ENCODE measurements around the gene ALKAL2. TPM values are rescaled to one million over a fixed set of nuclear protein-coding genes. Genes with fewer than 3 reads are reported as not detected.

Gene ALKAL2
- total RNA-seq, 1 donor from 2014 or later = 1.5 TPM

GRCh38 chr2:238431-238830 is 49.5 kb downstream of the ALKAL2 start:
- FAIRE-seq (no peak), DNase-seq (ENCODE audit: low read depth) (no peak)
- Histone ChIP-seq H3K9ac (ENCODE audit: low read length) (no peak overlapping the region), H3K9me3 (ENCODE audit: insufficient read depth, low read depth, low read length) (no peaks in the 10 kb centered on the region), H4K20me1 (ENCODE audit: insufficient read depth, low read length) (no peaks in the 10 kb centered on the region), H3K36me3 (ENCODE audit: insufficient read depth, low read length) (no peaks in the 10 kb centered on the region), H3K27me3 (ENCODE audit: insufficient read depth, low read length) (no peaks in the 10 kb centered on the region), H3K4me3 (ENCODE audit: insufficient read depth, low read depth, low read length) (no peak overlapping the region), H3K4me2 (ENCODE audit: low read length) (no peak overlapping the region), H3K4me1 (ENCODE audit: insufficient read depth, low read length) (no peaks in the 10 kb centered on the region), H3K79me2 (ENCODE audit: insufficient read depth, low read length) (no peaks in the 10 kb centered on the region), H3K27ac (ENCODE audit: low read depth, low read length) (no peak overlapping the region), H2AFZ (ENCODE audit: low read depth, low read length) (no peak overlapping the region)
- H3K9me3 Mint-ChIP-seq (ENCODE audit: unreplicated experiment) = peaks cover 3% of the 10 kb centered on the region
- peaks cover 11% of the 10 kb centered on the region for H3K4me1 Mint-ChIP-seq (ENCODE audit: low read depth, unreplicated experiment)
- peaks cover 3% of the 10 kb centered on the region for H3K36me3 Mint-ChIP-seq (ENCODE audit: low read depth, unreplicated experiment)
- no peak overlapping the region for H3K4me3 Mint-ChIP-seq (ENCODE audit: unreplicated experiment)
- peak overlapping the region; percentile 60 for H3K27ac Mint-ChIP-seq (ENCODE audit: unreplicated experiment)
- TF ChIP-seq CTCF (IDR thresholded peaks at IDR 0.05; ENCODE audit: insufficient read depth, low read depth, low read length) = no peak
- TF ChIP-seq EZH2 (IDR thresholded peaks at IDR 0.05; ENCODE audit: insufficient read depth, low read length) = no peak
- H3K27me3 Mint-ChIP-seq (ENCODE audit: low read depth, unreplicated experiment) = no peaks in the 10 kb centered on the region

- Mint-ChIP-seq H3K27ac (ENCODE audit: unreplicated experiment) (peak overlapping the region; percentile 60), H3K9me3 (ENCODE audit: unreplicated experiment) (peaks cover 3% of the 10 kb centered on the region), H3K4me1 (ENCODE audit: low read depth, unreplicated experiment) (peaks cover 11% of the 10 kb centered on the region), H3K4me3 (ENCODE audit: unreplicated experiment) (no peak overlapping the region), H3K36me3 (ENCODE audit: low read depth, unreplicated experiment) (no peaks in the 10 kb centered on the region), H3K27me3 (ENCODE audit: low read depth, unreplicated experiment) (no peaks in the 10 kb centered on the region)
- Histone ChIP-seq H3K36me3 (ENCODE audit: insufficient read depth, low read length) (no peaks in the 10 kb centered on the region), H3K9ac (ENCODE audit: low read length) (no peak overlapping the region), H3K27ac (ENCODE audit: low read depth, low read length) (no peak overlapping the region), H3K4me3 (ENCODE audit: insufficient read depth, low read depth, low read length) (no peak overlapping the region), H3K4me1 (ENCODE audit: insufficient read depth, low read length) (no peaks in the 10 kb centered on the region), H3K4me2 (ENCODE audit: low read length) (no peak overlapping the region), H3K9me3 (ENCODE audit: insufficient read depth, low read depth, low read length) (no peaks in the 10 kb centered on the region), H3K27me3 (ENCODE audit: insufficient read depth, low read length) (no peaks in the 10 kb centered on the region), H2AFZ (ENCODE audit: low read depth, low read length) (no peak overlapping the region), H3K79me2 (ENCODE audit: insufficient read depth, low read length) (no peaks in the 10 kb centered on the region), H4K20me1 (ENCODE audit: insufficient read depth, low read length) (no peaks in the 10 kb centered on the region)
- DNase-seq (ENCODE audit: low read depth) (no peak), FAIRE-seq (no peak)
- TF ChIP-seq EZH2 (IDR thresholded peaks at IDR 0.05; ENCODE audit: insufficient read depth, low read length) = no peak
- TF ChIP-seq CTCF (IDR thresholded peaks at IDR 0.05; ENCODE audit: insufficient read depth, low read depth, low read length) = no peak
Observed at GRCh38 chr2:237878-238277, 50.0 kb downstream of the ALKAL2 start.

- H3K36me3 Mint-ChIP-seq (ENCODE audit: low read depth, unreplicated experiment) = no peaks in the 10 kb centered on the region
- no peaks in the 10 kb centered on the region for H3K36me3 ChIP-seq (ENCODE audit: insufficient read depth, low read length)
- H3K9me3 Mint-ChIP-seq (ENCODE audit: unreplicated experiment) = peaks cover 4% of the 10 kb centered on the region
- H3K79me2 ChIP-seq (ENCODE audit: insufficient read depth, low read length) = no peaks in the 10 kb centered on the region
- H3K4me1 Mint-ChIP-seq (ENCODE audit: low read depth, unreplicated experiment) = peaks cover 11% of the 10 kb centered on the region
- no peak overlapping the region for H3K9ac ChIP-seq (ENCODE audit: low read length)
- no peaks in the 10 kb centered on the region for H3K9me3 ChIP-seq (ENCODE audit: insufficient read depth, low read depth, low read length)
- H3K4me1 ChIP-seq (ENCODE audit: insufficient read depth, low read length) = no peaks in the 10 kb centered on the region
- H4K20me1 ChIP-seq (ENCODE audit: insufficient read depth, low read length) = no peaks in the 10 kb centered on the region
- no peak overlapping the region for H3K4me2 ChIP-seq (ENCODE audit: low read length)
- H3K4me3 ChIP-seq (ENCODE audit: insufficient read depth, low read depth, low read length) = no peak overlapping the region
- H3K27me3 Mint-ChIP-seq (ENCODE audit: low read depth, unreplicated experiment) = no peaks in the 10 kb centered on the region
- no peak overlapping the region for H3K27ac ChIP-seq (ENCODE audit: low read depth, low read length)
- DNase-seq (ENCODE audit: low read depth) (no peak), FAIRE-seq (no peak)
- H3K27ac Mint-ChIP-seq (ENCODE audit: unreplicated experiment) = no peak overlapping the region
- H3K4me3 Mint-ChIP-seq (ENCODE audit: unreplicated experiment) = no peak overlapping the region
- no peak overlapping the region for H2AFZ ChIP-seq (ENCODE audit: low read depth, low read length)
- no peaks in the 10 kb centered on the region for H3K27me3 ChIP-seq (ENCODE audit: insufficient read depth, low read length)
- TF ChIP-seq CTCF (IDR thresholded peaks at IDR 0.05; ENCODE audit: insufficient read depth, low read depth, low read length) = no peak
- TF ChIP-seq EZH2 (IDR thresholded peaks at IDR 0.05; ENCODE audit: insufficient read depth, low read length) = no peak
Observed at GRCh38 chr2:236993-237539, 50.8 kb downstream of the ALKAL2 start.

All from astrocyte (in vitro differentiated cells and primary cell).